Stimulated activated CD4-positive, alpha-beta T cell treated with anti-CD3 and anti-CD28 coated beads, Interleukin-12 subunit alpha, Interleukin-12 subunit beta, amount 100 ng/mL, for 24 hours (primary cell): ENCODE measurements around the gene ZKSCAN1.

ENCODE experiments used
- DNase-seq, 2 experiments: peaks; one replicate each; pipeline ENCODE4 v3.0.0-alpha.2; 2020; ENCODE audit warnings: low read depth in 2 of 2

ZKSCAN1 gene

GRCh38 chr7:100038326-100038725, 22.9 kb downstream of the ZKSCAN1 start:
- DNase-seq, result no peak

GRCh38 chr7:100040575-100040974, 25.2 kb downstream of the ZKSCAN1 start:
- no peak for DNase-seq

- DNase-seq, result no peak
These were observed 29.3 kb downstream of the ZKSCAN1 start for GRCh38 chr7:100044718-100045117.

- DNase-seq, result no peak
These were observed 33.3 kb downstream of the ZKSCAN1 start for GRCh38 chr7:100048680-100049079.

GRCh38 chr7:100049441-100050291, 34.3 kb downstream of the ZKSCAN1 start, which contains the start of gene ZSCAN21:
Gene ZSCAN21, plus strand, starts transcription at chr7:100049774. Its CDS starts 7,233 bp downstream, at chr7:100057007.
- peak; percentile 64 to 75 for DNase-seq

GRCh38 chr7:100051611-100052010, 36.2 kb downstream of the ZKSCAN1 start:
- no peak for DNase-seq

- no peak for DNase-seq
These were observed 37.8 kb downstream of the ZKSCAN1 start for GRCh38 chr7:100053215-100053614.

- no peak for DNase-seq
These were observed 41.6 kb downstream of the ZKSCAN1 start for GRCh38 chr7:100057006-100057405.

- no peak for DNase-seq
These were observed 43.9 kb downstream of the ZKSCAN1 start for GRCh38 chr7:100059251-100059739.

- no peak for DNase-seq
These were observed 46.3 kb downstream of the ZKSCAN1 start for GRCh38 chr7:100061518-100062193.

GRCh38 chr7:100063376-100063775, 48.0 kb downstream of the ZKSCAN1 start:
- no peak for DNase-seq

GRCh38 chr7:100064162-100064561, 48.8 kb downstream of the ZKSCAN1 start:
- no peak for DNase-seq

GRCh38 chr7:100065452-100066186, 50.2 kb downstream of the ZKSCAN1 start:
- no peak for DNase-seq

GRCh38 chr7:100066953-100067352, 51.6 kb downstream of the ZKSCAN1 start:
- DNase-seq, result no peak

- no peak for DNase-seq
These were observed 54.6 kb downstream of the ZKSCAN1 start for GRCh38 chr7:100069991-100070390.

GRCh38 chr7:100071018-100071723, 55.8 kb downstream of the ZKSCAN1 start:
- DNase-seq, result no peak

- DNase-seq, result no peak
These were observed 57.1 kb downstream of the ZKSCAN1 start for GRCh38 chr7:100072462-100072861.

- DNase-seq, result no peak
These were observed 59.4 kb downstream of the ZKSCAN1 start for GRCh38 chr7:100074841-100075240.

- DNase-seq, result no peak
These were observed 60.0 kb downstream of the ZKSCAN1 start for GRCh38 chr7:100075418-100075817.

- DNase-seq, result no peak
These were observed 61.8 kb downstream of the ZKSCAN1 start for GRCh38 chr7:100077205-100077604.

- DNase-seq, result no peak
These were observed 63.7 kb downstream of the ZKSCAN1 start for GRCh38 chr7:100079024-100079560.
